Adipocyte (in vitro differentiated cells): ENCODE measurements around the gene EYA2.

Experiments
- DNase-seq: peaks from one replicate; pipeline ENCODE4 v3.0.0-alpha.2; 2015; ENCODE audit warnings: low read depth
- H3K27me3 ChIP-seq: replicated peaks from 2 replicates; pipeline ENCODE4 v1.7.0; 2013; ENCODE audit warnings: mild to moderate bottlenecking, low read length, moderate library complexity; ENCODE audit not compliant: control insufficient read depth, insufficient read depth
- H3K36me3 ChIP-seq: 2 replicates; pipeline ENCODE4 v1.7.0; 2013; ENCODE audit warnings: low read length, mild to moderate bottlenecking, moderate library complexity; ENCODE audit not compliant: control insufficient read depth, insufficient read depth, severe bottlenecking
- H3K4me1 ChIP-seq: 2 replicates; pipeline ENCODE4 v1.7.0; 2013; ENCODE audit warnings: mild to moderate bottlenecking, low read length, moderate library complexity; ENCODE audit not compliant: control insufficient read depth, insufficient read depth
- H3K4me3 ChIP-seq: 2 replicates; pipeline ENCODE4 v1.7.0; 2013; ENCODE audit warnings: mild to moderate bottlenecking, low read length, moderate library complexity
- H3K9ac ChIP-seq: 2 replicates; pipeline ENCODE4 v1.7.0; 2013; ENCODE audit warnings: mild to moderate bottlenecking, low read length, moderate library complexity
- H3K9me3 ChIP-seq: 2 replicates; pipeline ENCODE4 v1.7.0; 2013; ENCODE audit warnings: mild to moderate bottlenecking, low read length, moderate library complexity; ENCODE audit not compliant: control insufficient read depth

EYA2 gene

DNA sequence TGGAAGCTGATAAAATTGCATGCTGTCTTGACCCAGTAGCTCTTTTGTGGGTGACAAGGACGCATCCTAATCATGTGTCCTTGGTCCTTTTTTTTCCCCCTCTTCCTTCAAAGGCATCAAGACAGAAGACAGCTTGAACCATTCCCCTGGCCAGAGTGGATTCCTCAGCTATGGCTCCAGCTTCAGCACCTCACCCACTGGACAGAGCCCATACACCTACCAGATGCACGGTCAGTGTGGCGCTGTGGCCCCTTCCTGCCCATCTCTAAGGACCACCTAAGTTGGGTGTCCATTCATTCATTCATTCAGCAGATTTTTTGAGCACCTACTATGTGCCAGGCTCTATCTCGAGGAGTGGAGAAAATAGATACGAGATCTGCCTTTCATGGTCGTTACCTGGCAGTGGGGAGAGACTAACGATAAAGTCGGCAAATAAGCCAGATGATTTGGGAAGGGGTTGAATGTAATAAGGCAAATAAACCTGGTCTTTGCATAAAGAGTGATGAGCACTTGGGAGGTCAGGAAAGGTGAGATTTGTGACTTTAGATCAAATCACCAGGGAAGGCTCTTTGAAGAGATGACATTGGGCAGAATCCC, 121.5 kb downstream of the EYA2 start:
- H3K36me3 ChIP-seq: peaks cover 3% of the 10 kb centered on the region
- peaks cover 15% of the 10 kb centered on the region for H3K4me1 ChIP-seq

GRCh38 chr20:47018381-47018780, 123.7 kb downstream of the EYA2 start:
- DNase-seq: no peak
- Histone ChIP-seq H3K4me1 (peaks cover 15% of the 10 kb centered on the region), H3K4me3 (no peak overlapping the region), H3K36me3 (peaks cover 3% of the 10 kb centered on the region), H3K9ac (no peak overlapping the region), H3K9me3 (no peaks in the 10 kb centered on the region), H3K27me3 (no peaks in the 10 kb centered on the region)

More for the DNA sequence above, 121.5 kb downstream of the EYA2 start:
- Histone ChIP-seq H3K9ac (no peak overlapping the region), H3K4me3 (no peak overlapping the region), H3K27me3 (peaks cover 8% of the 10 kb centered on the region), H3K9me3 (no peaks in the 10 kb centered on the region)
- no peak for DNase-seq

DNA sequence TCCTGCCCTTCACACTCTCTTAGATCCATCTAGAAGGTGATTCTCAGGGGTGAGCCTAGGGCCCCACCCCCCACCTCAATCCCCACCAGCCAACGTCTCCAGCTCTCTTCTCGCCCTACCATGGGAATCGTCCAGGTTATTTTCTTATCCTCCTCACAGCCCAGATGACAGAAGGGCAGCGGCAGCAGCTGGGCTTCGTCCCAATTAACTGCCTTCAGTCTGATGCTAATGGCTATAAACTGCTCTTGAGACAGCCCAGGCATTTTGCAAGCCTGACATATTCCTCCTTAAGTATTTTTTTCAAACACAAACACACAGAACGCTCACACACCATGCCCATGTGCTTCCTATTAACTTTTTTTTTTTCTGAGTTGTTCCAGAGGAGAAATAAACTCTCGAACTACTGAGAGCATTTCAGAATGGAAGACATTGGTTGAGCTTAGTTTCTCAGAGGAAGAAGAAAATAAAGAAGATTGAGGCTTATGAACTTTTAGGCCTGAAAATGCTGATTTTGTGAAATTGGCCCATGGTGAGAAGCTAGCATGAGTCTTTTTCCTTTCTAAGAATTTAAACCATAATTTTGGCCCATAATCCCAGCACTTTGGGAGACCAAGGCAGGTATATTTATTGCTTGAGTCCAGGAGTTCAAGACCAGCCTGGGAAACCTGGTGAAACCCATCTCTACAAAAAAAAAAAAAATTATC, 124.6 kb downstream of the EYA2 start:
- no peak overlapping the region for H3K4me3 ChIP-seq
- H3K4me1 ChIP-seq: peaks cover 15% of the 10 kb centered on the region
- peaks cover 3% of the 10 kb centered on the region for H3K36me3 ChIP-seq
- H3K9me3 ChIP-seq: no peaks in the 10 kb centered on the region
- DNase-seq: peak; percentile 96
- H3K9ac ChIP-seq: no peak overlapping the region
- no peaks in the 10 kb centered on the region for H3K27me3 ChIP-seq

- peak; percentile 72 for DNase-seq
- H3K27me3 ChIP-seq: no peaks in the 10 kb centered on the region
- H3K4me3 ChIP-seq: no peak overlapping the region
- H3K4me1 ChIP-seq: peaks cover 24% of the 10 kb centered on the region
- H3K9me3 ChIP-seq: no peaks in the 10 kb centered on the region
- no peak overlapping the region for H3K9ac ChIP-seq
- H3K36me3 ChIP-seq: peaks cover 3% of the 10 kb centered on the region
These were observed 125.6 kb downstream of the EYA2 start for GRCh38 chr20:47020231-47020630.

DNA sequence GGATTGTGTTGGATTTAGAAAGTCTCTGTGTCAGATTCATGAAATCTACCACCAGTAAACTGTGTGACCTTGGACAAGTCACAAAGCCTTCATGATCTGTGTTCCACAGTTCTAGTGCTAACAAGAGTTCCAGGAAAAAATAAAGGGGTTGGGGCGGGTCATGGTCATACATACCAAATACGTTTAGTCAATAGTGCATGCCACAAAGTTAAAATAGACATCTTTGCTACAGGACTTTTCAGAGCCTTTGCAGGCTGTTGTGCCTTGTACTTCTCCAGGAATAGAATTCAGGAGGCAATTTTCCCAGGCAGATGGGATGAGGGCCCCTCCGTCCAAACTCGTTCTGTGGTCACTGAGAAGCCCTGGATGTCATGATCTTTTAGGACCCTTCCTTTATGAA, 127.2 kb downstream of the EYA2 start:
- Histone ChIP-seq H3K27me3 (no peaks in the 10 kb centered on the region), H3K4me3 (no peak overlapping the region), H3K36me3 (no peaks in the 10 kb centered on the region), H3K9me3 (no peaks in the 10 kb centered on the region), H3K4me1 (peaks cover 26% of the 10 kb centered on the region), H3K9ac (no peak overlapping the region)
- no peak for DNase-seq

- Histone ChIP-seq H3K27me3 (no peaks in the 10 kb centered on the region), H3K36me3 (peaks cover 4% of the 10 kb centered on the region), H3K4me3 (no peak overlapping the region), H3K9ac (no peak overlapping the region), H3K4me1 (peaks cover 18% of the 10 kb centered on the region), H3K9me3 (peaks cover 8% of the 10 kb centered on the region)
- DNase-seq: peak; percentile 91
These were observed 129.9 kb downstream of the EYA2 start for GRCh38 chr20:47024461-47024937.

DNA sequence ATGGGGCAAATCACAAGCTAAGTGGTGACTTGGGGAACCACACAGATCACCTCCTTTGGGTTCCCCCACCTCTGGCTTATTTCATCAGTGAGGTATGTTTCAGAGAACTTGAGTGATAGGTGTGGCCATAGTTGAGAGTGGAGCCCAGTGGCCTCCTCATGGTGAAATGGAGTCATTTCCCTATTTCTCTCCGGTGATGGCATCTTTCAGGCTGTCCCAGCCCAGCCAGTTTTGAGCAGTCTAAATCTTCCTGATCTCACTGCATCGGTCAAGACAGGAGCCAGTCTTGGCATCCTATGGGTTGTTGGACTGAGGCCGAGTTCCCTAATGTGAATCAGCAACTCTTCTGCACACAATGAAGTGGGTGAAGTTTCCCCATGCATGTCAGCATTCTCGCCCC, 132.4 kb downstream of the EYA2 start:
- no peak for DNase-seq
- peaks cover 8% of the 10 kb centered on the region for H3K9me3 ChIP-seq
- peaks cover 18% of the 10 kb centered on the region for H3K4me1 ChIP-seq
- H3K36me3 ChIP-seq: peaks cover 4% of the 10 kb centered on the region
- H3K9ac ChIP-seq: no peak overlapping the region
- H3K4me3 ChIP-seq: no peak overlapping the region
- no peaks in the 10 kb centered on the region for H3K27me3 ChIP-seq

GRCh38 chr20:47027456-47027855, 132.8 kb downstream of the EYA2 start:
- peaks cover 8% of the 10 kb centered on the region for H3K9me3 ChIP-seq
- H3K4me1 ChIP-seq: peaks cover 19% of the 10 kb centered on the region
- no peak for DNase-seq
- no peaks in the 10 kb centered on the region for H3K27me3 ChIP-seq
- no peak overlapping the region for H3K4me3 ChIP-seq
- H3K36me3 ChIP-seq: peaks cover 4% of the 10 kb centered on the region
- no peak overlapping the region for H3K9ac ChIP-seq

DNA sequence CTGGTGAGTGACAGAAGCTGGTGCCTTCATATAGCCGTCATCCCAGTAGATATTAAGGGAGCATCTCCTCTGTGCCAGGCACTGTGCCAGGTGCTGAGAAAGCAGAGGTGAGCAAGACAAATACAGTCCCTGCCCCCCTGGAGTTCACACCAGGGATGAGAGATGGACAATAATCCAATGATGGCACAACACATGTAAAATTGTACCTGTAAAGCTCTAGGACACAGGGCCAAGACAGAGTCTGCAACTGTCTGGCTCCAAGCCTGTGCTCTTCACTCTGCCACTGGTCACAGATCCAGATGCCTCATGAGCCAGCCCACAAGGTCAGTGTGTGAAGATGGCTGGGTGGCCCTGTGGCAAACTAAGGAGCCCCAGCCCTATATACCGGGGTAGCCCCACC, 133.8 kb downstream of the EYA2 start:
- peaks cover 9% of the 10 kb centered on the region for H3K9me3 ChIP-seq
- peaks cover 4% of the 10 kb centered on the region for H3K36me3 ChIP-seq
- H3K4me1 ChIP-seq: peaks cover 26% of the 10 kb centered on the region
- H3K27me3 ChIP-seq: no peaks in the 10 kb centered on the region
- DNase-seq: no peak
- H3K9ac ChIP-seq: no peak overlapping the region
- H3K4me3 ChIP-seq: no peak overlapping the region

GRCh38 chr20:47029845-47030244, 135.2 kb downstream of the EYA2 start:
- H3K4me1 ChIP-seq: peaks cover 16% of the 10 kb centered on the region
- H3K9ac ChIP-seq: no peak overlapping the region
- H3K27me3 ChIP-seq: no peaks in the 10 kb centered on the region
- peaks cover 4% of the 10 kb centered on the region for H3K36me3 ChIP-seq
- DNase-seq: no peak
- peaks cover 14% of the 10 kb centered on the region for H3K9me3 ChIP-seq
- H3K4me3 ChIP-seq: no peak overlapping the region

- no peak overlapping the region for H3K9ac ChIP-seq
- no peak overlapping the region for H3K4me3 ChIP-seq
- H3K27me3 ChIP-seq: no peaks in the 10 kb centered on the region
- DNase-seq: no peak
- peaks cover 4% of the 10 kb centered on the region for H3K36me3 ChIP-seq
- peaks cover 11% of the 10 kb centered on the region for H3K4me1 ChIP-seq
- H3K9me3 ChIP-seq: peaks cover 14% of the 10 kb centered on the region
These were observed 135.7 kb downstream of the EYA2 start for GRCh38 chr20:47030271-47030810.
